Hepatocyte (in vitro differentiated cells): ENCODE data around the gene PKNOX1.

Experiments used
- CTCF ChIP-seq: fragments of 200-600 bp; sonication (generic); IDR thresholded peaks from 2 replicates; pipeline ENCODE4 v1.5.1; 2016; ENCODE audit warnings: antibody characterized with exemption, mild to moderate bottlenecking; ENCODE audit not compliant: poor library complexity
- EZH2 ChIP-seq: fragments of 200-600 bp; sonication (generic); IDR thresholded peaks from 2 replicates; pipeline ENCODE4 v1.6.1; 2016; ENCODE audit warnings: antibody characterized with exemption, mild to moderate bottlenecking, borderline replicate concordance

- TF ChIP-seq CTCF (no peak), EZH2 (no peak)
Observed at GRCh38 chr21:43034826-43035225, 60.5 kb downstream of the PKNOX1 start.
